Osteoblast (primary cell): ENCODE data around the gene MRPL54. TPM values are rescaled to one million over a fixed set of nuclear protein-coding genes. Genes with fewer than 3 reads are reported as not detected.

Experiments used
- DNase-seq: peaks from one replicate; pipeline ENCODE4 v3.0.0; 2011; ENCODE audit warnings: low spot score, mixed read lengths; ENCODE audit not compliant: insufficient read length; ENCODE audit errors: missing footprints
- H2AFZ ChIP-seq: 2 replicates; pipeline ENCODE4 v1.6.0; 2011; ENCODE audit warnings: mild to moderate bottlenecking, low read length
- H3K27ac ChIP-seq: 2 replicates; pipeline ENCODE4 v1.5.1; 2011; ENCODE audit warnings: mild to moderate bottlenecking, low read depth, low read length, moderate library complexity
- H3K27me3 ChIP-seq: 2 replicates; pipeline ENCODE4 v1.6.0; 2012; ENCODE audit warnings: mild to moderate bottlenecking, control low read depth, inconsistent platforms, low read length, moderate library complexity; ENCODE audit not compliant: insufficient read depth
- H3K36me3 ChIP-seq: 2 replicates; pipeline ENCODE4 v1.5.1; 2011; ENCODE audit warnings: mild to moderate bottlenecking, low read length, control low read depth, moderate library complexity; ENCODE audit not compliant: insufficient read depth
- H3K4me1 ChIP-seq: 2 replicates; pipeline ENCODE4 v1.5.1; 2011; ENCODE audit warnings: mild to moderate bottlenecking, low read length, control low read depth, moderate library complexity; ENCODE audit not compliant: insufficient read depth
- H3K4me2 ChIP-seq: 2 replicates; pipeline ENCODE4 v1.6.0; 2011; ENCODE audit warnings: mild to moderate bottlenecking, low read length; ENCODE audit not compliant: insufficient read depth
- H3K4me3 ChIP-seq: fragments of 200-600 bp; sonication (generic); 3 replicates; pipeline ENCODE4 v1.5.1; 2012; ENCODE audit warnings: mild to moderate bottlenecking, low read length, inconsistent platforms; ENCODE audit not compliant: insufficient read depth
- H3K79me2 ChIP-seq: 2 replicates; pipeline ENCODE4 v1.6.0; 2012; ENCODE audit warnings: mild to moderate bottlenecking, low read length, control low read depth, inconsistent platforms; ENCODE audit not compliant: insufficient read depth
- H3K9me3 ChIP-seq: 2 replicates; pipeline ENCODE4 v1.5.1; 2011; ENCODE audit warnings: low read depth, low read length, control low read depth
- H4K20me1 ChIP-seq: 2 replicates; pipeline ENCODE4 v1.6.0; 2012; ENCODE audit warnings: mild to moderate bottlenecking, low read length, control low read depth; ENCODE audit not compliant: insufficient read depth
- total RNA-seq: library from RNA; depleted of rRNA; stranded (reverse); fragments of >200 nt; gene quantifications from 2 replicates; pipeline ENCODE4 v1.2.3, GENCODE V29; 2012
- TF ChIP-seq, protein P1 (sequence below): IDR thresholded peaks from 2 replicates; pipeline ENCODE4 v1.5.1; 2011; ENCODE audit warnings: mild to moderate bottlenecking, low read depth, low read length, moderate library complexity; ENCODE audit errors: extremely low read depth

The MRPL54 gene
- total RNA-seq, 1 donor: 41.6 TPM

DNA sequence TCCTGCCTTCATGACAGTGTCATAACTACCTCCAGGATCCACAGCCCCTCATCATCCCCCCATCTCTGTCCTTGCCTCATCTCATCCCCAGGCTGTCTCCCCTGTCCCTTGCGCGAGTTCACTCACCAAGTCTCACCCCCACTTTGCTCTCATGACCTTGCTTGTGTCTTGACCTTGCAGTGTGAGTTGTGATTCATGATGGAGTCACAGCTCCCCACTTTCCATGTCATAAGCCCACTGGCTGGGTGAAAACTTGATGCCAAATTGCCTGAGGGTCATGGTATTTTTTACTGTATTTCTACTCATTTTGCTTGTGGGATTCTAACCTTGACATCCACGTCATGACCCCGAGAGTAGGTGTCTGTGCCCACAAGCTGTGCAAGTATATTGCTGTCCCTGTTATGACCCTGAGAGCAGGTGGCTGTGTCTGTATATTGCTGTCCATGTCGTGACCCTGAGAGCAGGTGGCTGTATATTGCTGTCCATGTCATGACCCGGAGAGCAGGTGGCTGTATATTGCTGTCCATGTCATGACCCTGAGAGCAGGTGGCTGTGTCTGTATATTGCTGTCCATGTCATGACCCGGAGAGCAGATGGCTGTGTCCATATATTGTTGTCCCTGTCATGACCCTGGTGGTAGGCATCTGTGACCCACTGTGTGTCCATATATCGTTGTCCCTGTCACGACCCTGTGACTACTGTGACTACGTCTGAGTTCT is 24.8 kb upstream of the MRPL54 start:
- TF ChIP-seq, protein P1, sequence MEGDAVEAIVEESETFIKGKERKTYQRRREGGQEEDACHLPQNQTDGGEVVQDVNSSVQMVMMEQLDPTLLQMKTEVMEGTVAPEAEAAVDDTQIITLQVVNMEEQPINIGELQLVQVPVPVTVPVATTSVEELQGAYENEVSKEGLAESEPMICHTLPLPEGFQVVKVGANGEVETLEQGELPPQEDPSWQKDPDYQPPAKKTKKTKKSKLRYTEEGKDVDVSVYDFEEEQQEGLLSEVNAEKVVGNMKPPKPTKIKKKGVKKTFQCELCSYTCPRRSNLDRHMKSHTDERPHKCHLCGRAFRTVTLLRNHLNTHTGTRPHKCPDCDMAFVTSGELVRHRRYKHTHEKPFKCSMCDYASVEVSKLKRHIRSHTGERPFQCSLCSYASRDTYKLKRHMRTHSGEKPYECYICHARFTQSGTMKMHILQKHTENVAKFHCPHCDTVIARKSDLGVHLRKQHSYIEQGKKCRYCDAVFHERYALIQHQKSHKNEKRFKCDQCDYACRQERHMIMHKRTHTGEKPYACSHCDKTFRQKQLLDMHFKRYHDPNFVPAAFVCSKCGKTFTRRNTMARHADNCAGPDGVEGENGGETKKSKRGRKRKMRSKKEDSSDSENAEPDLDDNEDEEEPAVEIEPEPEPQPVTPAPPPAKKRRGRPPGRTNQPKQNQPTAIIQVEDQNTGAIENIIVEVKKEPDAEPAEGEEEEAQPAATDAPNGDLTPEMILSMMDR: no peak
- peak; percentile 39 for DNase-seq
- Histone ChIP-seq H4K20me1 (no peaks in the 10 kb centered on the region), H3K4me2 (no peak overlapping the region), H3K79me2 (no peaks in the 10 kb centered on the region), H3K27ac (no peak overlapping the region), H3K4me3 (no peak overlapping the region), H2AFZ (no peak overlapping the region), H3K36me3 (no peaks in the 10 kb centered on the region), H3K4me1 (no peaks in the 10 kb centered on the region), H3K9me3 (no peaks in the 10 kb centered on the region), H3K27me3 (no peaks in the 10 kb centered on the region)

DNA sequence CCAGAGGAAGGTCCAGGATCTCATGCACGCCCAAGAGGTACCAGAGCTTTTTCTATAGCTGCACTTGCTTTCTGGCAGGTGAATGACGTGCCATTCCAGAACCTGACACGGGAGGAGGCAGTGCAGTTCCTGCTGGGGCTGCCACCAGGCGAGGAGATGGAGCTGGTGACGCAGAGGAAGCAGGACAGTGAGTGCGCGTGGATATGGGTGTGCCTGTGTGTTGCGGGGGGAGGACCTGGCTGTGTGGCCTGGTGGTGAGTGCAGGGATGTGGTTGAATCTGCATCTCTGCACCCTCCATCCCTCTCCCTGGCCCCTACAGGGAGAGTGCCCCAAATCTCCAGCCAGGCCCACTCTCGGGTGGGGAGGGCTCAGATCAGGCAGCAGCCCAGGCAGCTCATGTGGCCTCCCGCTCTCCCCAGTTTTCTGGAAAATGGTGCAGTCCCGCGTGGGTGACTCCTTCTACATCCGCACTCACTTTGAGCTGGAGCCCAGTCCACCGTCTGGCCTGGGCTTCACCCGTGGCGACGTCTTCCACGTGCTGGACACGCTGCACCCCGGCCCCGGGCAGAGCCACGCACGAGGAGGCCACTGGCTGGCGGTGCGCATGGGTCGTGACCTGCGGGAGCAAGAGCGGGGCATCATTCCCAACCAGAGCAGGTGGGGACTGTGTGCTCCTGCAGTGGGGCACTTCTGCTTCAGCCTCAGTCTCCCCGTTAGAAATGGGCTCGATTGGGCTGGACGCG is 23.8 kb upstream of the MRPL54 start:
- Histone ChIP-seq H3K4me2 (no peak overlapping the region), H3K79me2 (no peaks in the 10 kb centered on the region), H3K36me3 (no peaks in the 10 kb centered on the region), H3K4me3 (no peak overlapping the region), H3K9me3 (no peaks in the 10 kb centered on the region), H3K4me1 (no peaks in the 10 kb centered on the region), H3K27me3 (no peaks in the 10 kb centered on the region), H2AFZ (no peak overlapping the region), H3K27ac (no peak overlapping the region), H4K20me1 (no peaks in the 10 kb centered on the region)
- no peak for DNase-seq
- TF ChIP-seq, protein P1: no peak

DNA sequence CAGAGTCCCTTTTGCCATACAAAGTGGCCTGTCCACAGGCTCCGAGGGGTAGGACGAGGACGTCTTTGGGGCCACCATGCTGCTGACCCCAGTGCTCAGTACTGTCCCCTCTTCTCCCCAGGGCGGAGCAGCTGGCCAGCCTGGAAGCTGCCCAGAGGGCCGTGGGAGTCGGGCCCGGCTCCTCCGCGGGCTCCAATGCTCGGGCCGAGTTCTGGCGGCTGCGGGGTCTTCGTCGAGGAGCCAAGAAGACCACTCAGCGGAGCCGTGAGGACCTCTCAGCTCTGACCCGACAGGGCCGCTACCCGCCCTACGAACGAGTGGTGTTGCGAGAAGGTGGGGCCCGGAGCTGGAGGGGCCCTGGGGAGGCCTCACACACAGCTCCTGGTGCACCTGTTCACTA is 22.1 kb upstream of the MRPL54 start:
- Histone ChIP-seq H3K36me3 (no peaks in the 10 kb centered on the region), H3K4me3 (no peak overlapping the region), H3K4me1 (no peaks in the 10 kb centered on the region), H3K79me2 (no peaks in the 10 kb centered on the region), H3K4me2 (no peak overlapping the region), H3K27ac (no peak overlapping the region), H2AFZ (no peak overlapping the region), H3K9me3 (no peaks in the 10 kb centered on the region), H3K27me3 (no peaks in the 10 kb centered on the region), H4K20me1 (no peaks in the 10 kb centered on the region)
- TF ChIP-seq, protein P1: no peak
- no peak for DNase-seq

DNA sequence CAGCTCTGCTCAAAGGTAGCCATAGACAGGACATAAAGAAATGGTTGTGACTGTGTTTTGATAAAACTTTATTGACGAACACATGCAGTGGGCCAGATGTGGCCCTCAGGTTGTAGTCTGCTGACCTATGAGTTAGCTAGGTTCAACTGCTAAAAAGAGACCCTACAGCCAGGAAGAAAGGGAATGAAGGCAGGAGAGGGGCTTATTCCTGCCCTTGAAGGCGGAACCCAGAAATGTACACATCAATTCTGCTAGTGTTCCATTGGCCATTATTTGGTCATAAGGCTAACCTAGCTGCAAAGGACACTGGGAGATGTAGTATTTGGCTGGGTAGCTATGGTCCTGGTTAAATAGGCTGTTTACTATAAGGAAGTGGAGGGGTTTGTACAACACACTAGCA is 19.0 kb upstream of the MRPL54 start:
- Histone ChIP-seq H2AFZ (no peak overlapping the region), H3K4me3 (no peak overlapping the region), H3K79me2 (no peaks in the 10 kb centered on the region), H3K4me2 (no peak overlapping the region), H3K4me1 (no peaks in the 10 kb centered on the region), H3K27ac (no peak overlapping the region), H3K36me3 (no peaks in the 10 kb centered on the region), H4K20me1 (no peaks in the 10 kb centered on the region), H3K27me3 (no peaks in the 10 kb centered on the region), H3K9me3 (no peaks in the 10 kb centered on the region)
- TF ChIP-seq, protein P1: no peak
- DNase-seq: no peak
